ENCODE results near the gene FRMPD2.
A peak's percentile ranks its signal among the peaks of the same experiment; 100 is the strongest.
"Not testable (repeated sequence)": the region's sequence is repeated elsewhere in the genome, so short reads cannot be mapped to it uniquely, and the experiment has no call there.

Gene FRMPD2

DNA sequence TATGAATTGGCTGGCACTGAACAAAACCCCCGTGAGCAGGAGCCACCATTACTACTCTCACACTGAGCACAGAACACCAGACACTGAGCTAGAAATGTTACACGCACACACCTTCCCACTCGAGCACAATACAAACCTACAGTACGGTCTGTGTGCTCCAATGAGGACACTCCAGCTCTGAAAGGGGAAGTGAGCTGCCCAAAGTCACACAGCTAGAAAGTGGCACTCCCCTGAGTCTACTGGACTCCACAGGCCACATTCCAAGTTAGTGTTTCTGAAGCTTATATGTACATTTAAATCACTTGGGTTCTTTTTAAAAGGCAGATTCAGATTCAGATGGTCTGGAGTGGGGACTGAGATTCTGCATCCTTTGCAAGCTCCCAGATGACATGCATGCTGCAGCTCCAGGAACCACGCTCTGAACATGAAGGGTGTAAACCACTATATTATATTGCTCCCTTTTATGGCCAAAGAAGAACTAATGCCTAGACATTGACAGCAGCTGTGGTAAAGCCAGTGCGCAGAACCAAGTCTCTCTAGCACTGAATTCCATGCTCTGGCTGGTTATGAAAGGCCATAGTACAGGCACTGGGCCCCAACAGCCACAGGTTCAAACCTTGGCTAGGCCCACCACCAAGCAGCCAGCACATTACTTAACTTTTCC, 77.1 kb downstream of the FRMPD2 start:
- DNase-seq (ENCODE audit: low read depth), result no peak

DNA sequence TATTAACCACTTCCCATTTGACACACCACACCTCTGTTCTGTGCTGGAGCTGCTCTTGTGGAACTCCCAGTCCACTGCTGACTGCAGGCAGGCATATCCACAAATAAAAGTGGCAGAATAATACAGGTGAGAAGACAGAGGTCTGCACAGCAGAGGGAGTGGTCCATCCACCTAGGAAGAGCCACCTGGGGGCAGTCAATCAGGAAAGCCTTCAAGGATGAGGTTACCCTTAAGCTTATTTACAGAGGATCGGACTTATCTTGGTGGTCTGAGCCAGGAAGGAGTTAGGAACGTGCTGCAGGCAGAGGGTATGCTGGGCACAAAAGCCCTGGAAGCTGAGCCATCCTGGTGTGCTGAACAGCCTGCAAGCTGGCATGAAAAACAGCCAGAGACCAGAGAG, 78.7 kb downstream of the FRMPD2 start:
- no peak for DNase-seq (ENCODE audit: low read depth)

DNA sequence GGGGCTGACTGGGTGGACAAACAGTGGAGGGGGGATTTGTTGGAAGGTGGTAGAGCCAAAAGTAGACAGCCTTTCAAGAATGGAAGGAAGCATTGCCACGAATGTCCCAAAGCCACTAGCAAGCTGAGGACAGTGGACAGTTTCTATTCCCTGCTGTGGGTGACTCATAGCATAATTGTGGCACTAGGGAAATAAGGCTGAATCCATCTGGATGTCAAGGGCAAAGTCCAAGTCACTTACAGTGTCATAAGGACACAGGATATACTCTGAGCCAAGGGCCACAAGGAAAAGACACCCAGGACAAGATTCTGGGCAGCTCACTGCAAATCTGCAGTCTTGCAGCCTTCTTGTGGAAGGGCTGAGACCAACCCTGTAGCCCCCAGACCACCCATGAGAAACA, 79.7 kb downstream of the FRMPD2 start:
- DNase-seq (ENCODE audit: low read depth), result peak; percentile 5

DNA sequence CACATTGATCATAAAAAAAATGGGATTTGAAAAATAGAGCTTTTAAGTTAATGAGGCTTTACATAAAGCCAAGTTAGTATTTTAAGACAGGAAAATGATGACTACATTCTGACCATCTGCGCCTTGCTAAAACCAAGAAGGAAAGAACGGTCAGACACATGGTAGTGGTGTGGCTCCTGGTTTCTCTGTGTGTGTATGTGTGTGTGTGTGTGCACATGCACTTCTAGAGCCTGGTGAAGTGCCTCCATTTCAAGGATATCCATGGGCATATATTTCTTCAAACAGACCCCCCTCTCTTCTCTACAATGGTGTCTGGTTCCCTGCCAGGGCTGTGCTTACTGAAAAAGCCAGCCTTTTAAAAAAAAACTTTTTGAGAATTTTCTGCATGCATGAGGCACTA, 80.9 kb downstream of the FRMPD2 start:
- no peak for DNase-seq (ENCODE audit: low read depth)

DNA sequence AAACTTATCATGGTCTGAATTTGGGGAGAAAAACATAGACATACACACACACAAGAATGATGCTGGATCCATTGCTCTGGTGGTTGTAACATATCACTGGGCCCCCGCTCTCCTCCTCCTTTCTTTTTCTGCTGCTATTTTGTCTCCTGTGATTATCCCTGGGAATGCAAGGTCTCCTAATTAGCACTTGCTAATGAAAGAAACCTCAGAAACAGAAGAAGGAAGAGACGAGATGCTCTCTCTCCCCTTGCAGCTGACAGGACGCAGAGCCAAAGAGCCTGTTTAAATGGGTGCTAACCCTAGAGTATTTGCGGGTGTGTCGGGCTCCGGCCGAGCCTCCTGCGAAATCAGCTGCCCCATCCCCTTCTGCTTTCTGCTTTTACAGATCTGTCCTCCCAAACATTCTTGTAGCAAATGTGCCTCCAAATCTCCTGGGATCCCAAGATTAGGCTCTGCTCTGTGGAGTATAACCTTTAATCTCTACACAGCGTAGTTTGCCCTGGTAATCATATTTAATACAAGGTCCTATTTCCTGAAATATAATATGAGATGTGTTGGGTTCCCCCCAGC, 81.5 kb downstream of the FRMPD2 start:
- DNase-seq (ENCODE audit: low read depth), result no peak

DNA sequence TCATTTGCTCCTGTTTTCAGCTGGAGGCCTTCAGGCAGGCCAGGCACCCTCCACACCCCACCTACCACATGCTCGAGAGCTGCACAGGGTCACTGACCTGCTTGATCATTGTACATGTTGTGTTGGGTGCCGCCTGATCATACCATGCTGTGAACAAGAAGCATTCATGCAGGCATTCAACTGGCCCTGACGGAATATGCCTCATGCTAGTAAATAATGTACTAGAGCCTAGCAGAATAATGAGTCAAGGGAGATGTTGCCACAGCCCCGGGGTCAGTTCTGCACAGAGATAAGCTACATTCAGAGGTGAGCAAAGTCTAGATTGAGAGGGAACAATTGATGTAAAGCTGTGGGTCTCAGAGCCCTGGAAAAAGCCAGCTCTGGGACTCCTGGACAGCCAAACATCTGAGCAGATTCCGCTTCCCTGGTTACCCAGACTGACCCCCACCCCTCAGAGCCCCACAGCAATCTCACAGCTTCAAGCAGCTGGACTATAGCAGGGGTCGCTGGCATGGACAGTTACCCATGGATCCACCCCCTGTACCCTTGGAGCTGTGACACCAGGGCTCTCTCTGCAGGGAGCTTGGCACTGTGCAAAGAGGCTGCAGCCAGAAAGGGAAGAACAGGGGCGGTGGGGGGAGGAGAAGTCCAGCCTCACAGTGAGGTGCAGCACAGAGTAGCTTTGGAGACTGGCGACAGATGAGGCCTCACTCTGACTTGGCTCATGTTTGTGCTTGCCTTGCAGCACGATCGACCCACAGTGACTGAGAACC, 86.6 kb downstream of the FRMPD2 start:
- DNase-seq (ENCODE audit: low read depth), result no peak

DNA sequence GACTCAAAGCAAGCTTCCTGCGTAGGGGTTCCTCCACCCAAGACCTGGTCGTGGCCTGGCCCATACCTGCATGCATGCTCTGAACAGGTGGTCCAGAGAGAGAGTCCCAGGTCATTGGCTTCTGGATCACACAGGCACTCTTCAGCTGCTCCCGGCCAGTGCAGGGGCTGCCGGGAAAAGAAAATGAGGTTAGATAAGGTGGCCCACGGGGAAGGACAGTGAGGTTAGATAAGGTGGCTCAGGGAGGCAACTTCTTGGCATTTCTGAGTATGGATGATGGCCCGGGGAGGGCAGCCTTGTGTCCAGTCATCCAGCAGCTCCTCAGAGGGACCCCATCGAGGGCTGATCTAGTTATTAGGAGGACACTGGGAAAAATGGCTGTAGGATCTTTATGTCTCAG, 87.4 kb downstream of the FRMPD2 start:
- DNase-seq (ENCODE audit: low read depth), result no peak

DNA sequence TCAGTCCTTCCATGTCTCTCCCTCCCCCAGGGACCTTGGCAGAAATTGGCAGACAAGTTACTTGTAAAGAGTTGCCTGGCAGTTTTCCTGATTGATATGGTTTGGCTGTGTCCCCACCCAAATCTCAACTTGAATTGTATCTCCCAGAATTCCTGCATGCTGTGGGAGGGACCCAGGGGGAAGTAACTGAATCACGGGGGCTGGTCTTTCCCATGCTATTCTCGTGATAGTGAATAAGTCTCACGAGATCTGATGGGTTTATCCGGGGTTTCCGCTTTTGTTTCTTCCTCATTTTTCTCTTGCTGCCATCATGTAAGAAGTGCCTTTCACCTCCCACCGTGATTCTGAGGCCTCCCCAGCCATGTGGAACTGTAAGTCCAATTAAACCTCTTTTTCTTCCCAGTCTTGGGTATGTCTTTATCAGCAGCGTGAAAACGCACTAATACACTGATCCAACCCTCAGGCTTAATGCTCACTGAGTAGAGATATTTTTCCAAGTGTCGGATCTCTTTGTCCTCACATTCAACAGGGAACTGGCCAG, 88.2 kb downstream of the FRMPD2 start:
- not testable (repeated sequence) for DNase-seq (ENCODE audit: low read depth)

DNA sequence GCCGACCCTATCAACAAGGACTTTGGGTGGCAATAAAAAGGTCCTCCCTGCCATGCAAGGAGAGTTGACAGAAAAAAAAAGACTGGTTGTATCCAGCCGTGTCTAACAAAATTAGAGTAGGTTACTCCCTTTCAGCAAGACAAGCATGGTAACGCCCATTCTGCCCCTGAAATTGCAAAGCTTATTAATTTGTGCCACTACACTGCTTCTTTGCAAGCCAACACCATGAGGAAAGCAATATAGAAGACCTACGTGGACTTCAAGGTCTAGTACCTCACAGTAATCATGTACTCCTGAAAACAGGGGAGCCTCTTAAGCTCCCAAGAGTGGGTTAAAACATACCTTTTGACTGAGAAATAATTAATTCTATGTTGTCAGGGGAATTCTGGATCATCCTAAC, 90.3 kb downstream of the FRMPD2 start:
- DNase-seq (ENCODE audit: low read depth), result no peak

DNA sequence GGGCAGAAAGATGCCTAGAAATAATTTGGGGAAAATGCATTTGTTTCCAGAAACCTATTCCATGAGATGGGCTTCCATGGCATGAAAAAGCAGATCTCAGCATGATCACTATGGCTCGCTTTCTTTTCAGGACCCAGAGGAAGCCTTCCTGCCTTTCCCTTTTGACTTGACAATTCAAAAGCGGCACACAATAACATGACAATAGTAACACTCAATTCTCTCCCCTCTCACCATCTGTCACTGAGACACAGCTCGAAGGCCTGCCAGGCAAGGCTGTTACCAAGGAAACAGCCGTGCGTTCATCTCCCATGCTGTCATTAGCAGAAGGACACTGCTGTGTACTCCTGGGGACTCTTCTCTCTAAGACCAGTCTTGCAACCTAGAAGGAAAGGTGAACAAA, 101.8 kb downstream of the FRMPD2 start:
- not testable (repeated sequence) for DNase-seq (ENCODE audit: low read depth)

DNA sequence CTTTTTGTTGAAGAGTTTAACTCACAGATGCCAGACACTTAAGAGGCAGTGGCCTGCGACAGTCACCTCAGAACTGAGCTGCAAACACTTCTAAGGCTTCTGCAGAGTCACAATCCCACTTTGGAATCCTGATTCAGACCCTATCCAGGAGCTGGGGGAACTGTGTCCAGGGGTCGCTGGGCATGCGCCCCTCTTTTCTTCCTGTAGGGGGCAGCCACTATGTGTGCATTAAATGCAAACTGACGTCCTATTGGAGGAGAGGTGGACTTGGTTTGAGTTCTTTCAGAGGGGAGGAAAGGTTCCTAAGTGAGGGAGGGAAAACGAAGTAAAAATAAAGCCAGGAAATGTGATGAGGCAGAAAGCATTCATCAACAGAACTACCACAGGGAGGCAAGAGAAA, 113.8 kb downstream of the FRMPD2 start:
- not testable (repeated sequence) for DNase-seq (ENCODE audit: low read depth)

DNA sequence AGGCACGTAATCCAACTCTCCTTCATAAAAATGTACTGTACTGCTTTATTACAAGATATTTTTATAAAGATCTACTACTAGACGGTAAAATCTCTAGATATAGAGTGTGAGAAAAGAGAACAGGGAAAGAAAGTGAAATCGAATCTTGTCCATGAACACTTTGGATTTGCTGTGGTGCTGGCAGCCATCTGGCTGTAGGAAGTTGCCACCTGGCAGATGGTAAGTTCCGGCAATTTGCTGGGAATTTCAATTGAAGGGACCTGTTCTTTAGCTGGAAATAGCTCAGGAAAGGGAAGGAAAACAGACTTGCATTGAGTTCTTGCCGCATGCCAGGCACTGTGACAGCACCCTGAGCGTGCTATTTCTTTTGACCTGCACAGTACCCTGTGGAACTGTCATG, 114.3 kb downstream of the FRMPD2 start:
- DNase-seq (ENCODE audit: low read depth), result not testable (repeated sequence)

DNA sequence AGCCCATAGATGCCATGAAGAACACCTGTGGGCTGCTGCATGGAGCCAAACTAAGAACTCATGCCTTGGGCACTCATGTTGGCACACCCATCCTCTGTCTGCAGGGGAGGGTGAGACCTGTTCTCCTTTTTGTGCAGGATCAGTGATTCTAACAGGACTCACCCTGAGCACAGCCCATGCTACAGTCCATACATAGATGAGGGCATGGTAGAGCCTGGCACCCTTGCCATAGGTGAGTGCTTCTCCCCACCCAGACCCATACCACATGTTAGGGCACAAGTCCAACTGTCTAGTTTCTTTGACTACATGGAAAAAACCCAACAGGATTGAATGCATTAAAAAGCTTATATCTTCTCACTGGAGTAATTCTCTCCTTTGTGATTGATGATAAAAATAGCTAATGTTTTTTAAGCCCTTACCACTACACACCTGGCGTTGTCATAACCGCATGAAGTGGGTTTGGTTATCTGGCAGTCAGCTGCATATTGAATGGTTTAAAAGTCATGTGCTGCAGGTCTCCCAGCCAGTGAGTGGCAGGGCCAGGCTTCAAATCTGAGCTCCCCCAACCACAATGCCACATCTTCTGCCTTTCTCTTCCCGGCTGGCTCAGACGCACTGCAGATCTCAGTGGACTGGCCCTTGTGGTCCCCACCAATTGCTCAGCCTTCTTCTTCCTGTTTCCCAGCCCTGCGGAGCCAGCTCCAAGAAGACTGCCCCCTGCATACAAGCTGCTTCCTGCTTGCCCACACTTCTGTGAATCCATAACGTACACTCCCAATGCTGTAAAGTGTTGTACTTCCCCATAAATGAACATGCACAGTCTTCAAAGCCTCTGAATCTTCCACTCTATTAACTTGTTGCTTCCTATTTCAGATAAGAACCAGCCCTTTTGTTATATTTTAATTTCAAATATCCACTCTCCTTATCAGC, 120.0 kb downstream of the FRMPD2 start:
- not testable (repeated sequence) for DNase-seq (ENCODE audit: low read depth)

DNA sequence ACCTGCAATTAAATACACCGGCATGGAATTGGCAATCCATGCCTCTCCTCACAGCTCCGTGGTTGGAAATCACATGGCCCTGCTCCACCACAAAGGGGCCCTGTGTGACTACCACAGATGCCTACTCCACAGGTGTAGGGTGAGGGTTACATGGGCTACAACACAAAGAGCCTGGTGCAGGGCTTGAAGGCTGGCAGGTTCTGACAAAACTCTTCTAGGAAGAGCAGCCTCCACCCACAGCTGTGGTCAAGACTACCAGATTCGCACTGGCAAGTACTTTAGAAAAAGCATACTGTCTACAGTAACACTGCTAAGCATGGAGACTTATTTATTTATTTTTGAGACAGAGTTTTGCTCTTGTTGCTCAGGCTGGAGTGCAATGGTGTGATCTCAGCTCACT, 126.9 kb downstream of the FRMPD2 start:
- not testable (repeated sequence) for DNase-seq (ENCODE audit: low read depth)

DNA sequence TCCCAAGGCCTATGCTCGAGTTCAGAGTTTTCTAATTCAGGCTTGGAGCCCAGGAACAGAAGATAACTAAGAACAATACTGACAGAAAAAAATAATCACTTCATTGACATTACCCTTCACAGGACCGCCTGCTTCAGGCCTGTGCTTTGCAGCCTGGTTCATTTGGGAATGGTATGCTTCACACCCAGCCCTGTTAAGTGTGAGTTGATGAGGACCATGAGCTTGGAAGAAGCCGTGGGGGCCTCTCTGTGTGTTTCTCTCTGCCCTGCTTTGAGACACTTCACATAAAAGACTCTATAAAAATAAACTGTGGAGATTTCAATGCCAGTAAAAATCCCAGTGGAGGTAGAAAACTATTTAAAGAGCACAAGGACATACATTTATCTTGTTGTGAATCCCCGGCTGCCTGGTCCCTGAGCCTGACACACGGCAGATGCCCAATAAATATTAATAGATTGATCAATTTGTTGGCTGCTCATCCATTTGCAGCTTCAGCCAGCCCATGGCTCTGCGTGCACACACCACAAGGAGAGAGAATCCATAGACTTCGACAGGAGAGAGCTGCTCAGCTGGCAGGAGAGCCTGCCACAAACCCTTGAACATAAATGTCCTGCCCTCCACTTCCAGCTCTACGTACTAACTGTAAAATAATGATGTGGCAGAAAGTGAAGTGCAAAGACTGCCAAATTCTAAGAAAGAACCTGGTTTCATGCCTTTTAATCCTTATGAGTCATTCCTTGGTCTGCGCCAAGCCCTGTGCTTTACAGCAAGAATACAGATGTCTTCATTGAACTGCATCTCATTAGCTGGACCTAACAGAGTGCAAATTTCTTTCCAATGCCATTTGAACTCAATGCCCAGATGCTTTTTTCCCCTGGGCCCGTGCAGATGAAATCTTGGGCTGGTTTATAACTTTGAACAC, 130.5 kb downstream of the FRMPD2 start:
- DNase-seq (ENCODE audit: low read depth), result not testable (repeated sequence)

DNA sequence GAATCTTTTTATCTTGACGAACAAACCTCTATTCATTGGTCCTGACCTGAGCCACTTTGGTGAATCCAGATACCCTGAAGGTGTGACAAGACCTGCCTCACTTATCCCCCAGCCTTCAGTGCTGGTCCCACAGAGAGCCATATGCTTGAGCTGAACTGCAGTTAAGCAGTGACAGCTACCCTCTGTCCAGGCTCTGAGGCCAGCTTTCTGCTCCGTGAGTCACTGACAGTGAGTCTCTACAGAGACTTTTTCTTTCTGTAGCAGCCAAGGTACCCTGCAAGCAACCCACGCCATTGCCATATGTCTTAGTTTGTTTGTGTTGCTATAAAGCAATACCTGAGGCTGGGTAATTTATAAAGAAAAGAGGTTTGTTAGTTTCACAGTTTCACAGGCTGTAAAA, 133.5 kb downstream of the FRMPD2 start:
- DNase-seq (ENCODE audit: low read depth), result not testable (repeated sequence)

DNA sequence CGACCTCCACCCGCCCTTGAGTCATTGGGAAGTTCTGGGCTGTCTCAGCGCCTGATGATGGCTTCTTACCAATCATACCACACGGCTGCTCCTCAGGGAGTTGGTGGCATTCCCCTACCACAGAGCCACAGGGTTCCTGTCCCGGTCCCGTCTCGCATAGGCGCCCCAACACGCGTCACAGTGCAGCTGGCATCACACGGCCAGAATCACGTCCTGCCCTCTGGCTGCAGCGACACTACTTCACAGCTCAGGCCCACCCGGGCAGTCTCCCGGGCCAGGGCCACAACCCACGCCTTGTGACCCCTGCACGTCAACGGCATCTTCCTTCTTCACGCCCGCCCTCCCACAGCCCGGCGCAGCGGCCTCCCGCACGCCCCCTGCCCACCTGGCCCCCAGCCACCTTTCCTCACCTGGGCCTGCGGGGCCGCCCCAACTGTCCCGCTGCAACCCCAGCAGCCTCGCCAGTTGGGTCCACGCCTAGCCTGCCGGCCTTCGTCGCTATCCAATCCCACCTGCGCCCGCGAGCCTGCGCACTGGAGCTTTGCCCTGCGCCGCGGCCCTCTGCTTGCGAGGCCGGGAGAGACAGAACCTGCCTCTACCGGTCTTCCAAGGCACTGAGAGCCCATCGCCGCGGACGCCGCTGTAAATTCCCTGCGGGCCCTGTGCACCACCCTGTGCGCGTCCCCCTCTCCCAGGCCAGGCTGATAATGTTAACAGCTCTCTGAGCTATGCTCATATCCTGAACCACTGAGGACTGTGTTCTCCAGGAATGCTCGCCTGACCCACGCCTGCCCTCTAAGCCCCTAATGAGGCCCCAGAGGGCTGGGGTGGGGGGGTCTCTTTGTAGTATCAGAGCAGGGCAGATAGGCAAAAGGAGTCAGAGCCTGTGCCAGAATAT, 134.3 kb downstream of the FRMPD2 start:
- DNase-seq (ENCODE audit: low read depth), result not testable (repeated sequence)

DNA sequence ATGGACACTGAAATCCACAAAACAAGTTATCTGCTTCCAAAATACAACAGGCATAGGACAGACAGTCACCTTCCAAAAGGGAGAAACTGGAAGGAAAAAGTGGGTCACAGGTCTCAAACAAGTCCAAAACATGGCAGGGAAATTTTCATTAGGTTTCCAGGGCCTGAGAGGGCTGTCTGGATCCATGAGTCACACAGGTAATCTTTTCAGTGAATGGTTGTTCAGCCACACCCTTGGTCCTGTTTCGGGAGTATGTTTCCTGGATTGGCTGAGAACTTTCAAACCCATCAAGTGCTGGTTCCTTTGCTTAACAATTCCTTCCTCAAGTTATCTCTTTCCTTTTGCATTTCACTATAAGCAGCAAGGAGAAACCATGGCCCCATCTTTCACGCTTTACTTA, 145.5 kb downstream of the FRMPD2 start:
- DNase-seq (ENCODE audit: low read depth), result not testable (repeated sequence)

DNA sequence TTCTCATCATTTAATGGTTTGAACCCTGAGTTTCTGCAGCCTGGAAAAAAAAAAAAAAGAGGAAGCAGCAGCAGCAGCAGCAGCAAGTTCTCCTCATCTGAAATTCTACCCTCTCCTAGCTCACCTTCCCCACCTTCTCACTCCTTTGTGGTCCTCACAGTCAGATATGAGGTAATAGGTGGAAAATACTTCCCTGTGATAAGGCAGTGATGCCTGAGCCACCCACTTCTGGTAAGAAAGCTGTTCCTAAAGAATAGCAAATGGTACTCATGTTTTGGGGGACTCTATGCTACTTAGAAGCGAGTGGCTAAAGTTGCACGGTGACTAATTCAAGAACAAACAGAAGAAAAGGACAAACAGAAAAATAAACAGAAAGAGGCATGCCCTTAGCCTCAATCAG, 148.2 kb downstream of the FRMPD2 start:
- DNase-seq (ENCODE audit: low read depth), result not testable (repeated sequence)

DNA sequence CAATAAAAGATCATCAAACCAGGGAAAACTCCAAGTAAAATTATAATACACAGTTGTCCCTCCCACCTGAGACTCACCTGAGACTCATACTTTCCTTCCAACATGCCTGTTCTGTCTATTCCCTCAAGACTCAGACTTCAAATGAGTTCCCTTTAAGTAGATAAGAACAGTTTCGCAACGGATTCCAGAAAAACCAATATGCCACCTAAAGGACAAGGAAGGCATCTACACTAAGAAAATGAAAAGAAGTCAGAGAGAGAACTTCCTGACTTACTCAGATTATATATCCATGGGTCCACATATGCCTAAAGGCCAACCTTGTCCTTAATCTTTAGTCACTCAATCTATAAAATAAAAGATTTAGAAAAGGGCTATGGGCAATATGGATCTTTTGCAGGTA, 148.9 kb downstream of the FRMPD2 start:
- not testable (repeated sequence) for DNase-seq (ENCODE audit: low read depth)
